Measurements from ENCODE around the gene RETREG1. TPM values are rescaled to one million over a fixed set of nuclear protein-coding genes. Genes with fewer than 3 reads are reported as not detected.

The RETREG1 gene
- total and polyA plus RNA-seq, 2 of the 13 experiments (the other 11 are each of a cell fraction or from before 2014, with no cell fraction given) = 0.07 TPM; not detected in 1

DNA sequence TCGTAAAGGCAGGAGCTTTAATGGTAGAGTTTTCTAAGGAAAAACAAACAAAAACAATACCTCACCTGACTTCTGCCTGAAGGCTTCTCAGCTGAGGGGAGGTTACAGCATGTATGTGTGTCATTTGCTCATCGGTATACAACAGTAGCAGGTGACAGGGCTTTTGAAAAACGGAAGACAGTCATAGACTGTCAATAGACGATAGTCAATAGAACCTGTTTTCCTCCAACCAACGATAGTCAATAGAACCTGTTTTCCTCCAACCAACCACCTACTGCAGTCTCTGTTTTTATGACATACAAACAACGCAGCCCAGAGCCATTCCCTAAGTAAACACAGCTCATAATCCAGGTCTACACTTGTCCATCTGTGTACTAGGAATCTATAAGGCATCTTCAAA, 74.6 kb downstream of the RETREG1 start:
- Histone ChIP-seq H3K4me2 (ENCODE audit: low read depth, low read length) (no peak overlapping the region), H3K27me3 (ENCODE audit: control insufficient read depth in 1 of 2, insufficient read depth in 2 of 2, low read length in 2 of 2) (peaks cover 0 to 3% of the 10 kb centered on the region in 2 experiments; a peak in 1 of 5 replicates), H4K20me1 (ENCODE audit: insufficient read depth, low read length) (no peaks in the 10 kb centered on the region), H3K4me3 (replicated peaks in 1 of 3; ENCODE audit: insufficient read depth in 1 of 3, low read depth in 2 of 3, low read length in 3 of 3) (no peak overlapping the region), H2AFZ (ENCODE audit: low read length) (no peak overlapping the region), H3K27ac (ENCODE audit: extremely low read length, insufficient read depth, low read length) (no peak overlapping the region), H3K4me1 (ENCODE audit: insufficient read depth, low read length) (peaks cover 10% of the 10 kb centered on the region), H3K36me3 (replicated peaks in 1 of 2; ENCODE audit: control insufficient read depth in 1 of 2, insufficient read depth in 2 of 2, low read length in 2 of 2) (no peaks in the 10 kb centered on the region), H3K79me2 (ENCODE audit: insufficient read depth, low read length) (no peaks in the 10 kb centered on the region), H3K9me3 (ENCODE audit: low read length) (no peaks in the 10 kb centered on the region), H3K9ac (ENCODE audit: insufficient read depth, low read depth, low read length) (no peak overlapping the region)
- TF ChIP-seq ZNF615 (CRISPR knock-in tag; IDR thresholded peaks at IDR 0.05; ENCODE audit: borderline replicate concordance) (no peak), MIXL1 (CRISPR knock-in tag; IDR thresholded peaks at IDR 0.05) (no peak), YY1 (IDR thresholded peaks at IDR 0.05; ENCODE audit: insufficient read depth, insufficient replicate concordance, low read depth, low read length) (no peak), ZNF30 (CRISPR knock-in tag; IDR thresholded peaks at IDR 0.05) (no peak), FOXA3 (CRISPR knock-in tag; IDR thresholded peaks at IDR 0.05) (no peak), ZSCAN22 (CRISPR knock-in tag; IDR thresholded peaks at IDR 0.05) (no peak), REXO4 (CRISPR knock-in tag; IDR thresholded peaks at IDR 0.05; ENCODE audit: borderline replicate concordance) (no peak), CCDC6 (CRISPR knock-in tag; IDR thresholded peaks at IDR 0.05) (no peak), SAP130 (CRISPR knock-in tag; IDR thresholded peaks at IDR 0.05; ENCODE audit: low read depth) (no peak), ZNF333 (CRISPR knock-in tag; IDR thresholded peaks at IDR 0.05; ENCODE audit: borderline replicate concordance) (no peak), ZNF138 (CRISPR knock-in tag; IDR thresholded peaks at IDR 0.05; ENCODE audit: low read depth) (no peak), ZFP36 (IDR thresholded peaks at IDR 0.05; ENCODE audit: borderline replicate concordance, low read depth, low read length, partially characterized antibody) (no peak), TOE1 (CRISPR knock-in tag; IDR thresholded peaks at IDR 0.05) (no peak), MTF2 (CRISPR knock-in tag; IDR thresholded peaks at IDR 0.05; ENCODE audit: borderline replicate concordance) (no peak), ZNF747 (CRISPR knock-in tag; IDR thresholded peaks at IDR 0.05; ENCODE audit: borderline replicate concordance) (no peak), MYC (CRISPR knock-in tag; IDR thresholded peaks at IDR 0.05; ENCODE audit: borderline replicate concordance) (no peak)
- TF ChIP-seq, protein P1, sequence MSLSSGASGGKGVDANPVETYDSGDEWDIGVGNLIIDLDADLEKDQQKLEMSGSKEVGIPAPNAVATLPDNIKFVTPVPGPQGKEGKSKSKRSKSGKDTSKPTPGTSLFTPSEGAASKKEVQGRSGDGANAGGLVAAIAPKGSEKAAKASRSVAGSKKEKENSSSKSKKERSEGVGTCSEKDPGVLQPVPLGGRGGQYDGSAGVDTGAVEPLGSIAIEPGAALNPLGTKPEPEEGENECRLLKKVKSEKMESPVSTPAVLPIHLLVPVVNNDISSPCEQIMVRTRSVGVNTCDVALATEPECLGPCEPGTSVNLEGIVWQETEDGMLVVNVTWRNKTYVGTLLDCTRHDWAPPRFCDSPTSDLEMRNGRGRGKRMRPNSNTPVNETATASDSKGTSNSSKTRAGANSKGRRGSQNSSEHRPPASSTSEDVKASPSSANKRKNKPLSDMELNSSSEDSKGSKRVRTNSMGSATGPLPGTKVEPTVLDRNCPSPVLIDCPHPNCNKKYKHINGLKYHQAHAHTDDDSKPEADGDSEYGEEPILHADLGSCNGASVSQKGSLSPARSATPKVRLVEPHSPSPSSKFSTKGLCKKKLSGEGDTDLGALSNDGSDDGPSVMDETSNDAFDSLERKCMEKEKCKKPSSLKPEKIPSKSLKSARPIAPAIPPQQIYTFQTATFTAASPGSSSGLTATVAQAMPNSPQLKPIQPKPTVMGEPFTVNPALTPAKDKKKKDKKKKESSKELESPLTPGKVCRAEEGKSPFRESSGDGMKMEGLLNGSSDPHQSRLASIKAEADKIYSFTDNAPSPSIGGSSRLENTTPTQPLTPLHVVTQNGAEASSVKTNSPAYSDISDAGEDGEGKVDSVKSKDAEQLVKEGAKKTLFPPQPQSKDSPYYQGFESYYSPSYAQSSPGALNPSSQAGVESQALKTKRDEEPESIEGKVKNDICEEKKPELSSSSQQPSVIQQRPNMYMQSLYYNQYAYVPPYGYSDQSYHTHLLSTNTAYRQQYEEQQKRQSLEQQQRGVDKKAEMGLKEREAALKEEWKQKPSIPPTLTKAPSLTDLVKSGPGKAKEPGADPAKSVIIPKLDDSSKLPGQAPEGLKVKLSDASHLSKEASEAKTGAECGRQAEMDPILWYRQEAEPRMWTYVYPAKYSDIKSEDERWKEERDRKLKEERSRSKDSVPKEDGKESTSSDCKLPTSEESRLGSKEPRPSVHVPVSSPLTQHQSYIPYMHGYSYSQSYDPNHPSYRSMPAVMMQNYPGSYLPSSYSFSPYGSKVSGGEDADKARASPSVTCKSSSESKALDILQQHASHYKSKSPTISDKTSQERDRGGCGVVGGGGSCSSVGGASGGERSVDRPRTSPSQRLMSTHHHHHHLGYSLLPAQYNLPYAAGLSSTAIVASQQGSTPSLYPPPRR (CRISPR knock-in tag; IDR thresholded peaks at IDR 0.05; ENCODE audit: borderline replicate concordance) = no peak
- TF ChIP-seq, protein P2, sequence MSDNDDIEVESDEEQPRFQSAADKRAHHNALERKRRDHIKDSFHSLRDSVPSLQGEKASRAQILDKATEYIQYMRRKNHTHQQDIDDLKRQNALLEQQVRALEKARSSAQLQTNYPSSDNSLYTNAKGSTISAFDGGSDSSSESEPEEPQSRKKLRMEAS (IDR thresholded peaks at IDR 0.05) = no peak
- TF ChIP-seq, protein P3, sequence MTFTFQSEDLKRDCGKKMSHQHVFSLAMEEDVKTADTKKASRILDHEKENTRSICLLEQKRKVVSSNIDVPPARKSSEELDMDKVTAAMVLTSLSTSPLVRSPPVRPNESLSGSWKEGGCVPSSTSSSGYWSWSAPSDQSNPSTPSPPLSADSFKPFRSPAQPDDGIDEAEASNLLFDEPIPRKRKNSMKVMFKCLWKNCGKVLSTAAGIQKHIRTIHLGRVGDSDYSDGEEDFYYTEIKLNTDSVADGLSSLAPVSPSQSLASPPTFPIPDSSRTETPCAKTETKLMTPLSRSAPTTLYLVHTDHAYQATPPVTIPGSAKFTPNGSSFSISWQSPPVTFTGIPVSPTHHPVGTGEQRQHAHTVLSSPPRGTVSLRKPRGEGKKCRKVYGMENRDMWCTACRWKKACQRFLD (CRISPR knock-in tag; IDR thresholded peaks at IDR 0.05; ENCODE audit: borderline replicate concordance) = no peak
- FAIRE-seq = no peak
- ChIA-PET CTCF (ENCODE audit: low intra/inter-chr PET ratio, low total read pairs) (no interaction called here), POLR2A (no interaction called here)
- 37% methylated on average over 6 of the region's 6 CpGs for WGBS (ENCODE audit: low lambda C conversion rate)
- ATAC-seq = no peak
- in situ Hi-C loops (cut with HindIII; ENCODE audit: extremely low pct_ligation_motif_present, low pct_unique_long_range_greater_than_20kb) = no loop called here
- intact Hi-C loops (cut with micrococcal nuclease; ENCODE audit: unreplicated experiment) = no loop called here
- DNase-seq (ENCODE audit: low spot score) = no peak
- no TSS peak for BruUV-seq (replicated peaks)

Measured in HepG2 (cell line).